ENCODE measurements around the gene RAB40B.

DNA sequence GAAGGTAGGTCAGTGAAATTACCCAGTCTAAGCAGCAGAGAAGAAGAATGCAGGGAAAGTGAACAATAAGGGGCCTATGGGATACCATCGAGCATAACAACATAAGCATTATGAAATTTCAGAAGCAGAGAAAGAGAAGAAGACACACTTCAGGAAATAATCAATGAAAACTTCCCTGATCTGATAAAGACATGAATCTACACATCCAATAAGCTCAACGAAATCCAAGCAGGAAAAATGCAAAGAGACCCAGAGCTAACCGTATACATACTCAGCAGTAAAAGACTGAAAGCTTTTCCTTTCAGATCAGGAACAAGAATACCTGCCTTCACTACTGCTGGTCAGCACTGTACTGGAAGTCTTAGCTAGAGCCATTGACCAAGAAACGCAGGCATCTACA lies 88.8 kb downstream of the RAB40B start:
- TF ChIP-seq JUND (IDR thresholded peaks at IDR 0.05) = no peak
- TF ChIP-seq, protein P1, sequence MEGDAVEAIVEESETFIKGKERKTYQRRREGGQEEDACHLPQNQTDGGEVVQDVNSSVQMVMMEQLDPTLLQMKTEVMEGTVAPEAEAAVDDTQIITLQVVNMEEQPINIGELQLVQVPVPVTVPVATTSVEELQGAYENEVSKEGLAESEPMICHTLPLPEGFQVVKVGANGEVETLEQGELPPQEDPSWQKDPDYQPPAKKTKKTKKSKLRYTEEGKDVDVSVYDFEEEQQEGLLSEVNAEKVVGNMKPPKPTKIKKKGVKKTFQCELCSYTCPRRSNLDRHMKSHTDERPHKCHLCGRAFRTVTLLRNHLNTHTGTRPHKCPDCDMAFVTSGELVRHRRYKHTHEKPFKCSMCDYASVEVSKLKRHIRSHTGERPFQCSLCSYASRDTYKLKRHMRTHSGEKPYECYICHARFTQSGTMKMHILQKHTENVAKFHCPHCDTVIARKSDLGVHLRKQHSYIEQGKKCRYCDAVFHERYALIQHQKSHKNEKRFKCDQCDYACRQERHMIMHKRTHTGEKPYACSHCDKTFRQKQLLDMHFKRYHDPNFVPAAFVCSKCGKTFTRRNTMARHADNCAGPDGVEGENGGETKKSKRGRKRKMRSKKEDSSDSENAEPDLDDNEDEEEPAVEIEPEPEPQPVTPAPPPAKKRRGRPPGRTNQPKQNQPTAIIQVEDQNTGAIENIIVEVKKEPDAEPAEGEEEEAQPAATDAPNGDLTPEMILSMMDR (IDR thresholded peaks at IDR 0.05 in 2 of 3, conservative IDR thresholded peaks at IDR 0.05 in 1 of 3; ENCODE audit: borderline replicate concordance in 1 of 3, insufficient read depth in 1 of 3, low read depth in 2 of 3, low read length in 2 of 3) = no peak
- TF ChIP-seq POLR2A (IDR thresholded peaks at IDR 0.05; ENCODE audit: borderline replicate concordance, extremely low read depth, insufficient read depth, insufficient read length) = no peak
- TF ChIP-seq POLR2AphosphoS5 (IDR thresholded peaks at IDR 0.05; ENCODE audit: low read depth, low read length) = no peak
- TF ChIP-seq ZBTB33 (IDR thresholded peaks at IDR 0.05; ENCODE audit: extremely low read depth, insufficient replicate concordance, low read length) = no peak
